ENCODE data around the gene GRID1.

The GRID1 gene

DNA sequence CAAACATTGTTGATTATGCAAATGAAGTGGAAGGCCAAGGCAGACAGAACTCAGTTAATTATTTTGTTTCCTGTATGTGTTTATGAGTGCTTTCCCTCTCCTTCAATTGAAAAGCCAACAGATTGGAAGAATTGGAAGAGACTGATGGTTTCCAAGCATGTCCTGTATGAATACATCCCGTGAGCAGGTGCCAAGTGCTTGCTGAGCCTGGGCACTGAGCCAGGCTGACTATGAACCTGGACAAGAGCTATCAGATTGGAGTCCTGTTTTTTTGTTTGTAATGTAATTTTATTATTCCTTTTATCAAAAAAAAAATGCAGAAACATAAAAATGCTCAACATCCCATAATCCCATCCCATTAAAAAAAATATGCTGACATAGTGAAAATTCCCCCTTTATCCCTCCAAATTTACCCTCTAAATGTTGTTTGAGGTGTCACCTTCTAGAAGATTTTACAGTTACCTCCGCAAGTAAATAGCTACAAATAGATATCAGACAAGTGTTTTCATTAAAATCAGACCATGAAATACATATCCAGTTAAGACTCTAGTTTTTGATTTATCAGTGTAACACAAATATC lies 449.5 kb downstream of the GRID1 start:
- no peak for DNase-seq

DNA sequence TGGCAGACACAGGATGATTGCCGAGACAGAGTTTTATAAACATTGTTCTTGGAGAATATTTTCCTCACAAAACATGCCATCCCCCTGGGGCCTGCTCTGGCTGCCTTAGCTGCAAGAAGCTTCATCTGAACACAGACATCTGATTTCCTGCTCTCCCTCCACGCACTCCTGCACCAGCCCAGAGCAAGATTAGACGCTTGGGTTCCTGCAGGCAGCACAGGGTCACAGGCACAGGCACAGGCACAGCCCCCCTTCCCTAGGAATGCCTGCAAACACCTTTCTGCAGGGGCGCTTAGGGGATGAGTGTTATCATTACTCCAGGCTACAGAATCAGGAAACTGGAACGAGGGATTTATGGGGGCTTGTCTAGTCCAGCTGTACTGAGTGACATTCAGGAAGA lies 450.3 kb downstream of the GRID1 start:
- DNase-seq = no peak

DNA sequence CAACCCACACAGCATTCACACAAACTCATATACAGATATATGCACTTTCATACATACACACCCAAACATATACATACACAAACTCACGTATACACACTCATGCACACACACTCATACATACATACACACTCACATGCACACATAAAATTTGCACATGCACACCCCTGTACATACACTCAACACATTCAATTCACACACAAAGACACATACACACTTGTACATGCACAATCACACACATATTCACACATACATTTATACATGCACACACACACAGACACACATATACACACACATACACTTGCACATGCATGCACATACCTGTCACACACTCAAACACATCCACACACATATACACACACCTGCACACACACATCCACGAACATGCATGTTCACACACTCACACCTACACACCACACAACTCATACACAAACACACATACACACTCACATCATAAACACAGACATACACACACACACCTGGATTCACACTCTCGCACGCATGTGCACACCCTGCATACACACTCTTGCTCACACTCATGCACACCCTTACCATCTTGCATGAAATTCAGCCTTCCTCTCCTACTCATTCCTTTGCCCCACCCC lies 451.2 kb downstream of the GRID1 start:
- no peak for DNase-seq

DNA sequence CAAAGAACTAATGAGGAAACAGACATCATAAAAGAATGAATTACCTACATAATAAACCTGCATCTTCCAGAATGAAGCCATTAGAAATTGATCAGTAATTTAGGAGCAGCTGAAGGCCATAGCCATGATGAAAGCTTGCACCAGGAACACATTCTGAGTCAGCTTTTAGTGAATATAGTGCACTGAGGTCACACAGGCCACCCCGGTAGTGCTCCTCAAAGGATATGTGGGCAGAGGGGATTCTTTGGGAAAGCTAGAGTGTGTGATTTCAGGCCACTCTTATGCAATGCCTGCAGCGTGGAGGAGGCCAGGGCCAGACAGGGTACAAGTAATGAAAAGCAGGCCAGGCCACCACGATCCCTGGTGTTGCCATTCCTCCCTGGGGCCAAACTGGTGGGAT lies 451.9 kb downstream of the GRID1 start:
- DNase-seq = no peak

DNA sequence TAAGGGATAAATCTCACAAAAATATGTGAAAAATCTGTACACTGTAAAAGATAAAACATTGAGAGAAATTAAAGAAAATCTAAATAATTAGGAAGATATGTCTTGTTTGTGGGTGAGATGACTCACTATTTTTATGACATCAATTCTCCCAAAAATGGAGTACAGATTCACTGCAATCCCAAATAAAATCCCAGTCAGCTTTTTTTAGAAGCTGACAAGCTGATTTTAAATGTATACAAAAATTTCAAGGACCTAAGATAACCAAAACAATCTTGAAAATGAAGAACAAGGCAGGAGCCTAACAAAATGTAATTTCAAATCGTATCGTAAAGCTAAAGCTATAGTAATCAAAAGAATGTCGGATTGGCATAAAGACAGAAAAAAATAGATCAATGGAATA lies 458.1 kb downstream of the GRID1 start:
- DNase-seq = no peak

DNA sequence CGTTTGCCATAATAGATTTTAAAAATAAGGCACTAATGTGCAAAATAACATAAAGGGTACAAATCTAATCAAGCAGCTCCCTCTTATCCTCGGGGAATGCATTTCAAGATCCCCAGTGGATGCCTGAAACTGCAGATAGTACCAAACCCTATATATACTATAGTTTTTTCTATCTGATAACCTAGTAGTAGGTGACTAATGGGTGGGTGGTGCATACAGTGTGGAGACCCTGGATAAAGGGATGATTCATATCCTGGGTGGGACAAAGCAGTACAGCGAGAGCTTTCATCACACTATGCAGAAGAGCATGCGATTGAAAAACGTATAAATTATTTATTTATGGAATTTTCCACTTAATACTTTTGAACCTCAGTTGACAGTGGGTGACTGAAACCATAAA lies 464.5 kb downstream of the GRID1 start:
- no peak for DNase-seq

DNA sequence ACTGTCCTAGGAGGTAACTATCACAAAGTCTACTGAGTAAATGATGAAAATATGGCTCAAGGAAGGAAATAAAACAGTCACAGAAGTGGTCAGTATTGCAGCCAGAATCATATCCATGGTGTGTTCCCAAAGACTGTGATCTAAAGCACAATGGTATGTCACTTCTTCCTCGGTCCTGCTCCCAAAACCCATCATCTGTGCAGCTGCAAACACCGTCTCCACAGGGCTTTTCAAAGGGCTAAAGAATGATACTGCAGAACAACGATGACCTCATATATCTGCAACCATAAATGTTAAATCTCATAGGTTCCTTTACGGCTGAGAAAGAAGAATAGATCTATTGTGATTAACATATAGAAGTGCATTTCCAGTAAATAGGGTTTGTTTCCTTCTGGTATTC lies 465.0 kb downstream of the GRID1 start:
- no peak for DNase-seq

DNA sequence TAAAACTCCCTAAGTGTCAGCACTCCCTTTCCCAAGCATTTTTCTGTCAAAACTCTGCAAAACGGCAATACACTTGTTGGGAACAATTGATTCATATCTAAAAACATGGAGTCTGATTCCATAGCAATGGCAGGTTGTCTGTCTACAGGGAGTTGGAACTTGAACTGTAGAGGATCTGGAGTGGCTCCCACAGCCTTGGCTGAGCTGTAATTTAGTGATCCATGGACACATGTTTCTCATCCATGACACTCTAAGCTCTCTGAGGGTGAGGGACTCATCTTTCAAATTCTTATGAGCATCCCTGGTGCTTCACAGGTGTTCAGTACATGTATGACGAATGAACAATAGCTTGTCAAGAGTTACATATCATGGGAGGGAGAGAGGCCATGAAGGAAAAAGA lies 466.1 kb downstream of the GRID1 start:
- no peak for DNase-seq

DNA sequence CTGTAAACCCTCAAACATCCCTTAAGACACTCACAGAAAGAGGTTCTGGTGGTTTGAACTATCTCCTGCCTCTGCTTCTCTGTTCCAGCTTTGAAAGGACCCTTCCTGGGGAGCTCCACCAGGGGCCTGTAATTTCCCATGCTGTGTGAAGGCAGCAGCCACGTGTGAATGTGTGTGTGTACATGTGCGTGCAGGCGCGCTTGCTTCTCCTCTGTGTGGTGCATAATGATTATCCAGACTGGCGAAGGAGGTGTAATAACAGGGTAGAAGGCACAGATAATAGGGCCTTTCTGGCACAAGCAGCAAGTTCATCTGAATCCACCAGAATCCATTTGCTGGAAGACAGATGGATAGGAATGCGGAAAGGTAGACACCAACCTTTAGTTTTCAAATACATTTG lies 466.5 kb downstream of the GRID1 start:
- DNase-seq = no peak

DNA sequence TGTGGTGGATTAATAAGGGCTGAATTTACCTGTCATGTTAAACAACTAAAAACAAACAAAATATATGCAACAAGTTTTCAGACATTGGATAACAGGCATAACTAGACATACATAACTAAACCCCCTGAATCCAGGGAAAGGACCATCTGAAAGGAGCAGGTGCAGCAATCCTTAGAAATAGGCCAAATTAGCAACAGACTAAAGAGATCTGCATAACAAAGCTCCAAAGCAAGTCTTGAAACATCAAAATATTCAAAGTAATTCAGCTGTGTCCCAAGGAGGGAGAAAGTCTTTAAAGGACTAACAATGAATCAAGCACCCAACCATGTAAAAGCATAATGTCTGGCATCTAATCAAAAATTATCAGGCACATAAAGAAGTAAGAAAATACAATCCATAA lies 475.1 kb downstream of the GRID1 start:
- DNase-seq = no peak

DNA sequence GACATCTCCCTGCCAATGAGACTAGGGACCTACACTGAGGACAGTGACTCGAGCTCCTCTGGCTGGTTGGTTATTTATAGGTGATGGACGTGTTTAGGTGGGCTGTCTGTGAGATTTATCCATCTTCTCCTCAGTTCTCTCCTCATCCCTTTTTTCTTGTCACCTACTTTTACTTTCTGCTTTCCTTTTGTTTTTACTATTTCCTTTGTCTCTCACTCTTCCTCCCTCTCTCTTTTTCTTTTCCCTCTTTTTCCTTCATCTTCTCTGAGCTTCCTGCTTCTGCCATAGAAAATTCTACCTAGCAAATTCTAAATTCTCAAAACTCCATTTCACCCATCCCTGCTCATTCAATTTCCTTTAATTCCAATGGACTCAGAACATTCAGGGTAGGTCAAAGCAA lies 478.0 kb downstream of the GRID1 start:
- no peak for DNase-seq

DNA sequence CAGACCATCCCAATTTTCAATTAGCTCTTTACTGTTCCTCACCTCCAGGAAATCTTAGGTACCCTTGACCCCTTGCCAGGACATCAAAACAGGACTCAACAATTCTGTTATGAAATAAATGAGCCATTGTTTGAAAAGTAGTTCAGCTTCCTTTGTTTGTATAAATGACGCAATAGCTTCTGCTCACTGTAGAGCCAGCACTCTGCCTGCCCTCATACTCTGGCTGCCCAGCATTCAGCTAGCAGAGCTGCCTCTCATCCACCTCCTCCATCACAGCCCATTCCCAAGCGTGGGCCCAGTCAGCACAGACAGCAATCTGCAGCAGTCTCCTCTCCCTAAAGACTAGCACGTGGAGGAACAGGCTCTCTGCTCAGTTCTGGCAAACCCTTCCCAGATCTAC lies 478.6 kb downstream of the GRID1 start:
- DNase-seq = no peak

DNA sequence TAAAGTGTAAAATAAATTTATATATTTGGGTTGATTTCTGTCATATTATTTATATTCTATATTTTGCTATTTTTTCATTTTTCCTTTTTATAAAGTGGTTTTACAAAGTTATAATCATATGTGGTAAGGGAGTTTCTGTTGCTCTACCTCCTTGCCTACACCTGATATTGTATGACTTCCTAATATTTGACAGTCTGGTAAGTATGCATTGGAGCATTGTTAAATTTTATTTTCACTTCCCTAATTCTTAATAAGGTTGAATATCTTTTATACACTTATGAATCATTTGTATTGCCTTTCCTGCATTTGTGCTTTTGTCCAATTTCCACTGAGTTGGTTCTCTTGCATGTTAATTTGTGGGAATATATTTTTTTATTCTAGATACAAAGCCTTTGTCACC lies 492.4 kb downstream of the GRID1 start:
- no peak for DNase-seq

DNA sequence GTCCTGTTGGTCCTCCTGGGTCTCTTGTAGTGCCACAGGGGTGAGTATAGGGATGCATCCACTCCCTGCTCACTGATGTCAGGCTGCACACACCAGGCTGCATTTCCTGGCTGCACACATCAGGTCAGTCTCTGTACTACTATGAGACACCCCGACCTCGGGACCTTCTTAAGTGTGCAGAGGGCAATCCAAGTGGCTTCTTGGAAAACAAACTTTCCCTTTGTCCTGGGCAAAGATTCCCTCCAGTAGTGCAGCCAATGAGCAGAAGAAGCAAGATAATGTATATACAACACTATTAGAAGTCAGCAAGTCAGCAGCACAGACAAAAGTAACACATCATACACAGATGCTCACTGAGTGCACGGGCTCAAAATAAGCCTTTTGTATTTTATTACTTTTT lies 493.5 kb downstream of the GRID1 start:
- no peak for DNase-seq

DNA sequence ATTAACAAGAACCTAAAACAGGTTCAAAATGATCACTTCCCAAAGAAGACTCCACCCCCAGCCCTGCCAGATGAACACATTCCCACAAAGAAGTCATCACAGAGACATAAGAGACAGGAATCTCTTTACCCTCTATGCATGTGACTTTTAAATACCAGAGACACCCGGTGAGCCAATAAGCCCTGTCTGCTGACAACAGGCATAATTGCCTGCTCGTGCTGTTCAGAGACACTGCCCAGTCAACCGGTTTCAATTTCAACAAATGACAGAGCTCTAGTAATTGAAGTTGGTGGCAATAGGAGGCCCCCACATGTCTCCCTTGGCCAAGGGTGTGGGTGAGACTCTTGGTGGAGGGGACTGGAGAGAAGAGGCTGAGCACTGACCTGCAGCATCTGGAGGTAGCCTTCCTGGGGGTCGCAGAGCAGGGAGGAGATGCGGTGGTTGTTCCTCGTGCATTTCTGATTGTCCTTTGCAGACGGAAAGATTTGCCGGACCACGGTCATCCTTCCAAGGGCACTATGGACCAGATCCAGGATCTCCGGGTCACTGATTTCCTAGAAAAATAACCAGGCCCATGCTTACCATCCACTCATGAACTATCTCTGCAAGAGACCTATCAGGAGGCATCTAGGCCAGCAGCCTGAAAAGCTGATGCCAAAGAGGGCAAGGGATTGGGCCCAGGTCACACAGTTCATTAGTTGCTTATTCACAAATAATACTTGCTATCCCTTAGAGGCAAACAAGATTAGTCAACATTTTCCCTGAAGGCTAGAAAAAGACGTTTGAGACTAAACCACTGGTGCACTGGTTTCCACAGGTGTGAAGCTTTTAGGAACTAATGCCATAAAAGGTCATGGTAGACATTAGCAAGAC lies 497.7 kb downstream of the GRID1 start:
- DNase-seq = no peak

DNA sequence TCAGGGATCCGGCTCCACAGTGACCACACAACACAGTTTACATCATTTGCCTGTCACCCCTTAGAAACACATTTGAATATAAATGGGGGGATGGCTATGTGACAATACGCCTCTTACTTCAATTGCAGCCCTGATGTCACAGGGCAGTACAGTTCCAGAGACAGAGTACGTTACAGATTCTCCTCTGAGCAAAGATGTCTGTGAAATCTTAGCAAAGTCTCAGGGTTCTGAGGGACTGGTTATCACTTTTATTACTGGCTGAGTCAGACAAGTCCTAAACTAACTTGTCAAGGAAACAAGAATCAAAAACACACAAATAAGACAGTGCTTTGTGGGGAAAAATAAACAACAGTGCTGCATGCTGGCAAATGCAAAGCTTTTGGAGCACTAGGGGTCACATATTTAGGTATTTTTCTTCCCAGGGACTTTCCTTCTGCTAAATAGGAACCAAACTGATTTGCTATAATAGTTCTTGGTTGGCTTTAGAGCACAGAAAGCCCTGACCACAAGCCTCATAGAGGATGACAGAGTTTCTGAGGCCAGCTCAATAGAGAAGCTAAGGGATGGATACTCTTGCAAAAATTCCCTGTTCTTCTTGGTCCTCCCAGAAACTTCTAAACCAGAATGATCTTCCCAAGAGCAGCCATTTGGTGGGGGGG lies 501.6 kb downstream of the GRID1 start:
- DNase-seq = no peak

DNA sequence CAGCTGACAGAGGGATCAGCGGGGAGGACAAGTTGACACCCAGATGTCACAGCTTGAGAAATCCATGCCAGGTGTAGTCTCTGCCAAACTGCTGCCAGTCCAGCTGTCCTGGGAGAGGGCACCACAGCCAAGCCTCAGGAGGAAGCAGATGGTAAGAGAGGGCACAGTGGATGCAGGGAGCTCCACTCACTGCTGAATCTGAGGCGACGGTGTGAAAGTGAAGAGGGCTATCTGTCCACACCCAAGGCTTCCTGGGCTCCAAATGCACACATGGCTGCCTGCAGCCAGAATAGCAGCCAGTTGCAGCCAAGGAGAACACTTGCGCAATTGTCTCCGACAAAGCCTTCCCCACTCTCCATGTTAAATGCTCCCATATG lies 502.4 kb downstream of the GRID1 start:
- DNase-seq = no peak

DNA sequence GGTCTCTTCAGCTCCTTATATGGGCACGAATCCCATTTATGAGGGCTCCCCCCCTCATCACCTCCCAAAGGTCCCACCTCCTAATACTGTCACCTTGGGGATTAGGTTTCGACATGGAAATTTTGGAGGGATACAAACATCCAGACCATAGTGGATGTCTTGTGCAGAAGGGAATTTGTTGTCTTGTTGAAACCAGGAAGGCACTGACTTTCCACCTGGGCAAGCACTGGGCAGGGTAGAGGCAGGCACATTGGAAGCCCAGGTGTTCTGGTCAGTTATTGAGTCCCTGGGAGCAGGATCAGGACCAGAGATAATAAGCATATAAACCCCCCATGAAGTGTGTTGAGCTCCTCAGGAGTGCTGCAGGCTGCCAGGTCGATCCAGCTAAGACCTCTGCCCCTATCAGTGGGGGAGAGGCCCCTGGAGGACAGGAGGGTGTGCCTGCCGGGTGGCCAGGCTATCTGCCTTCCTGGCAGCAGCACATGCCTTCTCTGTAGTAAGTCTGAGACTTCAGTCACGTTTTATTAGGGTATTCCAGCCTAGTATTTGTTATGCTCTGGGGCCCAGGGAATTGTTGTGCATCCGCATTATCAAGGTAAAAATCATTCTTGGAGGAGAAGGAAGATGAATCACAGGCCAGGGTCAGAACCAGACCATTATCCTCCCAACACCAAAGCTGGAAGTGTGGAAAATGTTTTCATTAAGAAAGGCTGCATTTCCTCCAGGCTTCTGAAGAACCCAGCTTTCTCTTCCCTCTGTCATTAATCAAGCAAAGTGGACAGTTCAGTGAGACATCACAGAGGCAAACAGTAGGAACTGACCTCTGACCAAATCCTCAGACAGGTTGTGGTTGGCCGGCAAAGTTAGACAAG lies 503.1 kb downstream of the GRID1 start:
- DNase-seq = no peak

DNA sequence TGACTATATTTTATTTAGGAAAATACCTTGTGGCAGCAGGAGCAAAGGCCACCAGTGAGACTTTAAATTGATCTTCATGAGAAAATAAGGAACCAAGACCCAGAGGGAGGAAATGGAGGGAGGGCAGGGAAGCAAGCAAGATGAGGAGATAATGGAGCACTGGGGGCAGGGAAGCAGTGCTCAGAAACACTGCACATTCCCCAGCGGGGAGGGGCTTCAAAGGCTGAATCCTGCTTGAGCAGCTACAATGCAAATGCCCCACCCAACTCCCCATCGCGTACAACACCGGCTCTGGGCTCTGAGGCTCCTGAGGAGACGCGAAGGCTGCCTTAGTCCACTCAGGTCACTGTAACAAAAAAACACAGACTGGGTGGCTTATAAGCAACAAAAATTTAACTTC lies 503.8 kb downstream of the GRID1 start:
- DNase-seq = no peak

DNA sequence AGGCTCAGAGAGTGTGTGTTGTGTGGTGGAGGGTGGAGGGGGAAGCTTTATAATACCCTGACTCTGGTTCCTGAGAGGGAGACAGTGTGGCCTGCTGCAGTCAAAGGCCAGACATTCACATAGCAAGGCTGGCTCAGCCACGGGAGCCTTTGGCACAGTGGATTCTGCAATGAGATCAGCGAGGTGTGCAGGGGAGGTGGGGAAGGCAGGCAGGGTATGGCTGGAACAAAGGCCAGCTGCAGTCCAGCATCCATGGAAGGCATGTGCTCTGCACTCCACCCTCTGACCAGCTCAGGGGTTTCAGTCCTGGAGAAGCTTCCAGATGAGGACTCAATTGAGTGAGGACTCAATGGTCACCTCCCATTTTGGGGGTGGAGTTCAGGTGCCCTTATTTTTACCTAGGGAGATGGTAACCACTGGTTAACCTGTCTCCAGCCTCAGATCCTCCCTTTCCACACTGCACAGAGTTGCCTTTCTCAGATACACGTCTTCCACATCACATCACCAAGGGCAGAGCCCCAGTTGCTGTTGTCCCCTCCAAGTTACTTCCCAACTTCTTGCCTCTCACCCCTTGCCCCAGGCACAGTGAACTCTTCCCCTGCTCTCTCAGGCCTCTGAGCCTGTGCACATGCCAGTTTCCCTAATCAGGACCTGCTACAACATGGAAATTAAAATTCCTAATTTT lies 504.9 kb downstream of the GRID1 start:
- no peak for DNase-seq

DNA sequence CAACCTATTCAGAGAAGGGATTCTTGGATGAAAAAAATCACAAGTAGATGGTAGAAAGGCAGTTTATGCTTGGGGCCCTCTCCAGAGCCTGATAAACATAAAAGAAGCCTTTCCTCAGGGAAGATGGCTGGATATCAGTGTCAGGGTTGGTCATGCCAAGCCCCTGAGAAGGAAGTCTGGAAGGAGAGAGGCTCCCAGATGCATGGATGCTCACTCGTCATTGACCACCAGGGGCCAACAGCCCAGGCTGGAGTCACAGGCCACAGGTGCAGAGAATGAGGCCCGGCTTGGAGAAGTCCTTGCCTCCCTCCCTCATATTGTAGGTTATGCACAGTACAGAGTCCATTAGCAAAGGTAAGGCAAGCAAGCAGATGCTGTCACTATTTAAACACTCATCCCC lies 506.7 kb downstream of the GRID1 start:
- no peak for DNase-seq

DNA sequence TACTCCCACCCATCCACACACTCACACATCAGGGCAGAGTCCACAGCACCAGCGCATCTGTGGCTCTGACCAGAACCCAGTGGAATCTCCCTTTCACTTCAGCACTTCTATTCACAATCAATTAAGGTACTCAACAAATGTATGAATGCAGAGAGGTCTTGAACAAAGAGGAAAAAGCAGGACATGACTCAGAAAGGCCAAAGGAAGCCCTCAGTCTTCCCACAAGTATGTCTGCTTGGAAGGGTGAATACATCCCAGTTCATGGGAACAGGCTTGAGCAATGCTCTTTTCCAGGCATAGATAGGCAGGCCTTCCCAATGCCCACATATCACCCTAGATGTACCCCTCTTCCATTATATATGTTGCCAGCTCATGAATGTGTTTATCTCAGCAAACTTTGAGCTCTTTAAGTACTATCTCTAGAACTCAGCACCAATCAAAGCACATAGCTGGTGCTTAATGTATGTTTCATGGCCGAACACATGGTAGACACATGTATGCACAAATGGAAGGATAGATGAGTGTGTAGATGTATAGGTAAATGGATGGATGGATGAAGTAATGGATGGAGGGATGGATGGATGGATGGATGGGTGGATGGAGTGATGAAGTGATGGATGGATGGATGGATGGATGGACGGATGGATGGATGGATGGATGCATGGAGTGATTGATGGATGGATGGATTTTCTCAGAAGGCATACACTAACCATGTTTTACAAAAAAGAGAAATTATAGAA lies 507.6 kb downstream of the GRID1 start:
- no peak for DNase-seq

All from inflammatory macrophage treated with lipopolysaccharide for 1 hour (primary cell).